ENCODE data around the gene VSIG8. TPM values are rescaled to one million over a fixed set of nuclear protein-coding genes. Genes with fewer than 3 reads are reported as not detected.

Gene VSIG8
- total and polyA plus RNA-seq, 2 of the 8 experiments (the other 6 are each of a cell fraction or from before 2014, with no cell fraction given): not detected

GRCh38 chr1:159891275-159892157, 29.1 kb upstream of the VSIG8 start (continued):
- TF ChIP-seq JUN (IDR thresholded peaks at IDR 0.05; ENCODE audit: low read depth, low read length) (no peak), HDAC6 (IDR thresholded peaks at IDR 0.05; ENCODE audit: low read depth, low read length) (no peak), BACH1 (IDR thresholded peaks at IDR 0.05; ENCODE audit: low read length) (no peak), CHD7 (IDR thresholded peaks at IDR 0.05; ENCODE audit: insufficient replicate concordance, low read length) (no peak), ATF2 (IDR thresholded peaks at IDR 0.05; ENCODE audit: low read length) (no peak), POU5F1 (IDR thresholded peaks at IDR 0.05; ENCODE audit: low read depth, low read length) (no peak), POLR2AphosphoS5 (IDR thresholded peaks at IDR 0.05; ENCODE audit: low read depth, low read length) (no peak), SIX5 (IDR thresholded peaks at IDR 0.05; ENCODE audit: low read depth, low read length) (no peak), SIRT6 (IDR thresholded peaks at IDR 0.05; ENCODE audit: low read length) (no peak)
